Sigmoid colon (tissue), 7 donors: ENCODE results near the gene BCL2L1. TPM values are rescaled to one million over a fixed set of nuclear protein-coding genes. Genes with fewer than 3 reads are reported as not detected.

Source experiments
- DNase-seq: peaks from one replicate; pipeline ENCODE4 v3.0.0-alpha.2; 2019
- H3K27ac ChIP-seq, 4 donors: fragments of 200-600 bp; sonication (generic); one replicate each; pipeline ENCODE4 v1.5.1; 2016 to 2019; ENCODE audit warnings: mild to moderate bottlenecking in 1 of 4
- H3K27me3 ChIP-seq, 3 donors: fragments of 200-600 bp; sonication (generic); one replicate each; pipeline ENCODE4 v1.5.1; 2019; ENCODE audit warnings: mild to moderate bottlenecking in 1 of 3
- H3K36me3 ChIP-seq, 4 donors: fragments of 200-600 bp; sonication (generic); one replicate each; pipeline ENCODE4 v1.5.1; 2016 to 2019
- H3K4me1 ChIP-seq, 4 donors: fragments of 200-600 bp; sonication (generic); one replicate each; pipeline ENCODE4 v1.5.1; 2017 to 2019
- H3K4me3 ChIP-seq, 4 donors: fragments of 200-600 bp; sonication (generic); one replicate each; pipeline ENCODE4 v1.5.1; 2017 to 2019; ENCODE audit warnings: mild to moderate bottlenecking in 2 of 4, moderate library complexity in 1 of 4
- H3K9me3 ChIP-seq, 4 donors: fragments of 200-600 bp in 3 of 4; sonication (generic) in 3 of 4; one replicate each; pipeline versions ENCODE4 v1.5.1 to v1.6.1; 2013 to 2019
- CTCF ChIP-seq, 4 experiments: fragments of 450-650 bp in 3 of 4; fragments of 200-600 bp in 1 of 4; IDR thresholded peaks; one replicate each; pipeline ENCODE4 v1.5.1; 2016 to 2019; ENCODE audit warnings: antibody characterized with exemption in 4 of 4, mild to moderate bottlenecking in 3 of 4, moderate library complexity in 2 of 4
- EP300 ChIP-seq, 4 donors: sonication (generic); formaldehyde crosslinking; IDR thresholded peaks; one replicate each; pipeline ENCODE4 v1.6.1; 2017; ENCODE audit warnings: antibody characterized with exemption in 4 of 4
- POLR2A ChIP-seq, 2 donors: fragments of 450-650 bp; IDR thresholded peaks; one replicate each; pipeline ENCODE4 v1.6.1; 2016; ENCODE audit warnings: antibody characterized with exemption in 2 of 2, mild to moderate bottlenecking in 2 of 2, moderate library complexity in 2 of 2
- POLR2AphosphoS5 ChIP-seq, 4 donors: sonication (generic); formaldehyde crosslinking; IDR thresholded peaks; one replicate each; pipeline ENCODE4 v1.6.1; 2017; ENCODE audit warnings: antibody characterized with exemption in 4 of 4
- WGBS, 2 donors: extraction: QIAGEN DNeasy Blood & Tissue Kit; methylation state at CpG; one replicate each; pipeline ENCODE4 v1.1.7; 2013; 5-methylcytosine and 5-hydroxymethylcytosine counted together
- intact Hi-C: fragments of 100-400 bp; cut with DNase I; formaldehyde crosslinking; loops from one replicate; pipeline ENCODE4 v1.15.1; 2023
- polyA plus RNA-seq, 3 donors: library from polyadenylated mRNA; stranded (reverse); fragments of 200-250 nt; gene quantifications; one replicate each; pipeline ENCODE4 v1.2.3, GENCODE V29; 2013
- total RNA-seq, 4 donors: library from RNA; depleted of rRNA; stranded (reverse); fragments of >200 nt; gene quantifications; one replicate each; pipeline ENCODE4 v1.1.0, GENCODE V29; 2016
- donor health status: healthy with polysubstance abuse.
- donor health status: Bipolar disorder and iron deficiency.
- donor health status: healthy.

The BCL2L1 gene
- total and polyA plus RNA-seq, 7 donors = 53.2 to 94.8 (median 71.3) TPM

- intact Hi-C loops = no loop called here
- no peak for TF ChIP-seq CTCF (IDR thresholded peaks at IDR 0.05)
- DNase-seq = no peak
- H3K4me1 ChIP-seq = peaks cover 0 to 27% (median 26%) of the 10 kb centered on the region in 4 donors
- 54 to 84% methylated on average over 11 of the region's 11 CpGs for WGBS, 2 donors
- H3K4me3 ChIP-seq = no peak overlapping the region
- no peaks in the 10 kb centered on the region for H3K27me3 ChIP-seq
- peaks cover 0 to 6% (median 0%) of the 10 kb centered on the region in 4 donors for H3K36me3 ChIP-seq
- peak overlapping the region; percentile 43 to 69 (median 54) for H3K27ac ChIP-seq
- H3K9me3 ChIP-seq = no peaks in the 10 kb centered on the region
These were observed 46.6 kb downstream of the BCL2L1 start for GRCh38 chr20:31675828-31676608.

GRCh38 chr20:31674895-31675827 is 47.5 kb downstream of the BCL2L1 start:
- WGBS, 2 donors = 35 to 72% methylated on average over 10 of the region's 10 CpGs
- H3K4me1 ChIP-seq = peaks cover 0 to 36% (median 34%) of the 10 kb centered on the region in 4 donors
- H3K36me3 ChIP-seq = peaks cover 0 to 6% (median 0%) of the 10 kb centered on the region in 4 donors
- intact Hi-C loops = no loop called here
- peak in 2 of 4 donors; percentile 41 to 54 for TF ChIP-seq POLR2AphosphoS5 (IDR thresholded peaks at IDR 0.05)
- no peak for TF ChIP-seq CTCF (IDR thresholded peaks at IDR 0.05)
- peak; percentile 79 for DNase-seq
- no peak overlapping the region for H3K4me3 ChIP-seq
- H3K27ac ChIP-seq = peak overlapping the region; percentile 43 to 69 (median 54)
- no peaks in the 10 kb centered on the region for H3K27me3 ChIP-seq
- H3K9me3 ChIP-seq = no peaks in the 10 kb centered on the region

- Histone ChIP-seq H3K27me3 (no peaks in the 10 kb centered on the region), H3K27ac (peak overlapping the region; percentile 43 to 69 (median 54)), H3K36me3 (peaks cover 0 to 6% (median 0%) of the 10 kb centered on the region in 4 donors), H3K4me3 (no peak overlapping the region), H3K4me1 (peaks cover 0 to 48% (median 45%) of the 10 kb centered on the region in 4 donors), H3K9me3 (no peaks in the 10 kb centered on the region)
- no peak for TF ChIP-seq POLR2AphosphoS5 (IDR thresholded peaks at IDR 0.05)
- intact Hi-C loops = no loop called here
- WGBS, 2 donors = 50 to 70% methylated on average over 2 of the region's 2 CpGs
- no peak for DNase-seq
These were observed 48.7 kb downstream of the BCL2L1 start for GRCh38 chr20:31673943-31674463.

GRCh38 chr20:31673435-31673834 is 49.2 kb downstream of the BCL2L1 start:
- intact Hi-C loops = no loop called here
- peak overlapping the region in 2 of 4 donors; percentile 6 to 32 for H3K27ac ChIP-seq
- TF ChIP-seq POLR2AphosphoS5 (IDR thresholded peaks at IDR 0.05) (no peak), EP300 (IDR thresholded peaks at IDR 0.05) (no peak), POLR2A (IDR thresholded peaks at IDR 0.05) (no peak), CTCF (IDR thresholded peaks at IDR 0.05) (no peak)

GRCh38 chr20:31671324-31671723 is 51.3 kb downstream of the BCL2L1 start:
- H3K9me3 ChIP-seq = no peaks in the 10 kb centered on the region
- intact Hi-C loops = loop anchor here (2.0 kb wide), 2 partner anchors 27 to 41 kb away; no protein-coding TSS in a partner anchor
- no peaks in the 10 kb centered on the region for H3K27me3 ChIP-seq
- H3K4me1 ChIP-seq = peaks cover 0 to 69% (median 59%) of the 10 kb centered on the region in 4 donors
- 95 to 97% methylated on average over 2 of the region's 2 CpGs for WGBS, 2 donors
- TF ChIP-seq POLR2A (IDR thresholded peaks at IDR 0.05) (no peak), CTCF (IDR thresholded peaks at IDR 0.05) (no peak), EP300 (IDR thresholded peaks at IDR 0.05) (no peak), POLR2AphosphoS5 (IDR thresholded peaks at IDR 0.05) (no peak)
- no peaks in the 10 kb centered on the region for H3K36me3 ChIP-seq
- DNase-seq = no peak
- H3K4me3 ChIP-seq = no peak overlapping the region
- H3K27ac ChIP-seq = peak overlapping the region; percentile 68 to 87 (median 76)

More at GRCh38 chr20:31673435-31673834, 49.2 kb downstream of the BCL2L1 start:
- no peak overlapping the region for H3K4me3 ChIP-seq
- H3K36me3 ChIP-seq = peaks cover 0 to 6% (median 0%) of the 10 kb centered on the region in 4 donors
- DNase-seq = no peak
- H3K4me1 ChIP-seq = peaks cover 0 to 51% (median 46%) of the 10 kb centered on the region in 4 donors
- no peaks in the 10 kb centered on the region for H3K9me3 ChIP-seq
- H3K27me3 ChIP-seq = no peaks in the 10 kb centered on the region
